Left colon (tissue), 2 donors: Measurements from ENCODE around the gene RTN4RL2. TPM values are rescaled to one million over a fixed set of nuclear protein-coding genes. Genes with fewer than 3 reads are reported as not detected.
A peak's percentile ranks its signal among the peaks of the same experiment; 100 is the strongest.

Experiments used
- ATAC-seq: fragments of 200-7000 bp; cut with Tn5 transposase; one replicate; pipeline ENCODE4 v1.9.1; 2020; ENCODE audit warnings: mild to moderate bottlenecking, moderate library complexity
- DNase-seq, 2 donors: peaks; one replicate each; pipeline ENCODE4 v3.0.0-alpha.2; 2020
- intact Hi-C, 2 donors: fragments of 100-400 bp; cut with DNase I in 1 of 2; cut with micrococcal nuclease in 1 of 2; formaldehyde crosslinking; loops; one replicate each; pipeline versions ENCODE4 v1.11.2 to v1.14.0; 2022; cut with DNase I, micrococcal nuclease
- total RNA-seq, 2 donors: library from RNA; stranded (reverse); fragmentation: NEBNext Ultra II Directional; extraction: Animal tissue kit (Norgen Biotek cat#: 25700); gene quantifications; one replicate each; pipeline ENCODE4 v1.2.1, GENCODE V29; 2021
- donor health status: DM: no; HTN: no; CAD: no.
- donor health status: DM: yes; HTN: yes; CAD: no.

RTN4RL2 gene
- total RNA-seq, 2 donors from 2014 or later, result 0.67 to 0.98 TPM

DNA sequence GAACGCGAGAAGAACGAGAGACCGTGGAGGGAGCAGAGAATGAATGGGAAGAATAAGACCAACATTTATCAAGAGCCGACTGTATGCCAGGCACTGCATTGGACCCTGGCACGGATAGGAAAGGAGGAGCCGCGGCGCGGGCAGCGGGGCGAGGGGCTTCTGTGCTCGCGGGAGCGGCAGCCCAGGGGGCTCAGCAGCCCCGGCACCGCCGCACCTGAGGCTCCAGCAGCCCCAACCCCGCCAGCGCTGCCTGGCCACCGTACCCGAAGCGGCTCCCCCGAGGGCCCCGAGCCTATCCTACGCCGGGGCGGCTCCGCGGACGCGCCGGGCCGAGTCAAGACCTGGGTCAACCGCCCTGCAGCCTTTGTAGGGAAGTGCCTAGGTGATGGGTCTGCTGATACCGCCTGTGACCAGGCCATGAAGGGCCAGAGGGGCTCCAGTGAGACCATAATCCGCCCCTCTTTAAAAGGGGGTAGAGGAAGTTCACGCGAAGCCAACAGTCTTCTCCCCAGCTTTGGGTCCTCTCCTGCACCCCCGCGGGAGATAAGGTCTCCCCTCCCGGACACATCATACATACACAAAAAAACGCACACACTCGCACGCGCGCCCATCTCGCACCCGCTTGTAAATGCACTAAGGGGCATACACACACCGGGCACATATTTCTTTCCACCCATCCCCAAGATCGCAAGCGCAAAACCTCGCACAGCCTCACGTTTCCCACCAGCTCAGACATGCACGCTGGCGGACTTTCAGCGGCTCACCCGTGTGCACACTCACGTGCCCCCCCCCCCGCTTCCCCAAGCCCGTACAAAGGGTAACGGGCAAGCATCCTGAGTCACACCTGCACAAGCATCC is 935 bp upstream of the RTN4RL2 start:
- intact Hi-C loops, result loop anchor here in 1 of 2 donors (5.0 to 10.0 kb wide), 2 partner anchors 68 to 185 kb away; partner anchors contain the start of gene YPEL4
- DNase-seq (no peak), ATAC-seq (peak; percentile 14)

DNA sequence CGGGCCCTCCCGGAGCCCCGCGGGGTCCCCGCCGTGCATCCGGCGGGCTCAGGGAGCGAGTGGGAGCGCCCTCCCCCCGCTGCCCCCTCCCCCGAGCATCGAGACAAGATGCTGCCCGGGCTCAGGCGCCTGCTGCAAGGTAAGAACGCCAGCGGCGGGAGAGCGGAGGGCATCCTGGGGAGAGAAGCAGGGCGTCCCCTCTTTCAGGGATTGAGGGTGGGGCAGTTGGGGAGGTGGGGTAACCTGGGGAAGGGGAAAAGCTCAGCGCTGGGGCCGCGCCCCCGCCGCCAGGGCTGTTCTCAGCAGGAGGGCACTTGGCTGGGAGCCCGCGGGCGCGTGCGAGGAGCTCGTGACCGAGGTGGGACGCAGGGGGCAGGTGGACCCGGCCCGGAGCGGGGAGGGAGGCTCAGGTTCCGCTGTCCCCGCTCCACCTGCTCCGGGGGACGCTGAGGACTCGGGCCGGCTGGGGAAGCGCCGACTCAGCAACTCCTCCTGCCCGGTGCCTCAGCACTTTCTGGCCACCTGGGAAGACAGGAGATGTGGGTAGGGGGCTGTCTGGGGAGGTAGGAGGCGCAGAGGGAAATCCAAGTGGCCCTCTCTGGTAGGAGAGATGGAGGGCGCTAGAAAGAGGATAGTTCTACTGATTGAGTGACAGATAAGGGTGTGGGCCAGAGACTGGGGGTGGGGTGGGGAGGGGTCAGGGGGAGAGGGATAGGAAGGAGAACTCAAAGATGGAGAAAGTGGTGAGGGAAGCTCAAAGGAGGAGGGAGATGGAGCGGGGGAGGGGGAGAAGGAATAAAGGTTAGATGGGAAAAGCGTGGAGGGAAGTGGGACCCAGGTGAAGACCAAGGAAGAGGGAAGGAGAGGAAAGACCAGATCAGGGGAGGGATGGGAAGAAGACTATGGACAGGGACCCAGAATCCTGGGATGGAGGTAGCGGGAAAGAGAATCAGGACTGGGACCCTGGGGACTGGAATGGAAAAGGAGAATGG is 726 bp downstream of the RTN4RL2 start:
- ATAC-seq (no peak), DNase-seq (no peak)
- intact Hi-C loops, result no loop called here

DNA sequence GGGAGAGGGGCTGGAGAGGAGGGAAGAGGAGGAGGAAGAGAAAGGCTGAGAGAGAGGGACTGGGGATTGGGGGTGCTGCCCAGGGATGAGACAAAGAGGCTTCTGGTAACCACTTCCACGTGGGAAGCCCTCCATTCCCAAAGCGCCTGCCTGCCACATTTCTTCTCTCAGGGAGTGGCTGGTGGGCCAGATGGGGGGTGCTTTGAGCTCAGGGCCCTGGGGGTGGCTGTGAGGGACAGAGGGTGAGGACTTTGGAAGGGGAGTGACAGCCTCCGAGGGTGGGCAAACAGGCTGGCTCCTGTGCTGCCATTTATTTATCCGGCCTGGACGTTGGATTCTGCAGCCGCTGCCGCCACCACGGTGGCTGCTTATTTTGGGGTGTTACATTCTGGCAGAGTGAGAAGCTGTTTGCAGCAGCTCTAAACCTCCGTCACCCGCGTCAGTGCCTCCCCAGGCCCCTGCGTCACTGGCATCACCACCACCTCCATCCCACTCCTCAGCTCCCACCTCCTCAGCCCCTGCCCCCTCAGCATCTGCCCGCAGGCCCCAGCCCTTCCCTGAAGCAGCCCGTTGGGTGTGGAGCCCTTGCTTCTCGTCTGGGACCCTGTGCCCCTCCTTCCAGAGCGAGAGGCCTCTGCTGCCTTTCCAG is 1.6 kb downstream of the RTN4RL2 start:
- ATAC-seq (no peak), DNase-seq (no peak)
- intact Hi-C loops, result no loop called here

DNA sequence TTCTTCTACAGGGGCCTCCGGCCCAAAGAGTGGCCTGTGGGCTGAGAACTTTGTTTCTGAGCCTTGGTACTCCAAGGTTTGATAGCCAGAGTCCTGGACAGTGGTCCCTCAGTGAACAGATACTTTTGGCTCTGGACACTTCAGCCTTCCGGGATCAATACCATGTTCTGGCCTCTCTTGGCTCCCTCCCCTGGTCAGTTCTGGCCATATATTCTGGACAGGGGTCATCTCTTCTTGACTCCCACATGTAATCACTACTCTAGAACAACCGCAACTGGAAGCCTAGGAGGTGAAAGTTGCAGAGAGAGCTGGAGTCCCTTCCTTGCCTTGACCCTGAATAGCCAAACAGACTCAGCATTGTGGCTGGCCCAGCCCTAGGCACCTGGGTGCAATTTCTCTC is 2.3 kb downstream of the RTN4RL2 start:
- intact Hi-C loops, result no loop called here
- ATAC-seq, result no peak
- DNase-seq, result no peak

DNA sequence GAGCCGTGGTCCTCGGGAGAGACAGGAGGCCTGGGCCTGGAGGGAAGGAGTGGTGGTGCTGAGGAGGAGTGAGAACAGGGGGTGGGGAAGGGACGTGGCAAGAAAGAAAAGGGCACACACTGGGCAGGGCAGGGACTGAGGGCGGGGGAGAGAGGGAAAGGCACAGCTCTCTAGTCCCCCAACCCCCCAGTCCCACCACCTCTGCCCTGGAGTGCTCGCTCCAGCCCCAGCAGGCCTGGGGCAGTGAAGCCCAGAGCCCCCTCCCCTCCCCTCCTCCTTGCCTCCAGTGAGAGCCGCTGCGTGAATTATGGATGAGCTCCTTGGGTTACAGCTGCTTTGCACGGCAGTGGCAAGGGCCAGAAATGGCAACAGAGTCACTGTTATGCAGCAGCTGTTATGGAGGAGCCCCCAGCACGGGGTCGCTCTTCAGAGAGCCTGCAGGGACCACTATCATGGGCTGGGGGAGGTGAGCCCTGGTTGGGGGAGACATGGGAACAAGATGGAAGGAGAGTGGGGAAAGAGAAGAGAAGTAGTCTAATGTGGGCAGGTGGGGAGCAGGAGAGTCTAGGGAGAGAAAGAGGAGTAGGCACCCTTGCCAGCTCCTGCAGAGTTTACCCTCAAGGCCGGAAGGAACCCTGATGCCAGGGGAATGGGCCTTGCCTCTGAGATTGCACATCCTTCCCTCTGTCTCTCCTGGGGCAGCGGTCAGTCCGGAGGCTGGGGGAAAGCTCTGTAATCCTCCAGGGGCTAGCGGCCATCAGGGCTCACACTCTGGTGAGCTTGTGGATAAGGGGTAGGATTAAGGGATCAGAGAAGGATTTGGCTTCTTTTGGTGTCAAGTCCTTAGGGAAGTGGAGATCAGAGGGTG is 3.6 kb downstream of the RTN4RL2 start:
- ATAC-seq (no peak), DNase-seq (no peak)
- intact Hi-C loops, result no loop called here

DNA sequence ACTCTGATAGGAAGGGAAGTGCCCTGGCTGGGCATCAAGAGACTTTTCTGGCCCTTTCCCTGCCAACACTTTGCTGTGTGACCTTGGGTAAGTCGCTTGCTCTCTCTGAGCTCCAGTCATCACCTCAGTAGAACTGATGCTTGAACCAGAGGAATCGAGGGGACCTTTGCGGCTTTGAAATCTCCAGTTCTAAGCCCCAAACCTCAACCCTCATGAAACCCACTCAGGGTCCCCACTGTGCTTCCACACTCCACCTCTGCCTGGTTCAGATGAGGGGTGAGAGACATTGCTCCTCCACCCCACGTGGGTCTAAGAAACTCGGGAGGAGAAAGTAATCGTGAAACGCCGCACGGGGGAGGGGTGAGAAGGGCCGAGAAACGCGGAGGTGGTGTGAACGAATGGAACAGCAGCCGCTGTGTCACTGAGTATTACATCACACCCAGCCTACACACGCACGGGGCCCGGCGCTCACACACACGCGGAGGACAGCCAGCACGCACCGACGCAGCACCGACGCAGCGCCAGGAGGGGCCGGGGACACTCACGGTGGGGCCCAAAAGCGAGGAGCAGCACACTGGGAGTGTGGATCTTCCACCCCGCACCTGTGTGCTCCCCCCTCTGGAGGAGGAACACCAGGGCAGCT is 4.3 kb downstream of the RTN4RL2 start:
- ATAC-seq (peak; percentile 14), DNase-seq (no peak)
- intact Hi-C loops, result no loop called here

DNA sequence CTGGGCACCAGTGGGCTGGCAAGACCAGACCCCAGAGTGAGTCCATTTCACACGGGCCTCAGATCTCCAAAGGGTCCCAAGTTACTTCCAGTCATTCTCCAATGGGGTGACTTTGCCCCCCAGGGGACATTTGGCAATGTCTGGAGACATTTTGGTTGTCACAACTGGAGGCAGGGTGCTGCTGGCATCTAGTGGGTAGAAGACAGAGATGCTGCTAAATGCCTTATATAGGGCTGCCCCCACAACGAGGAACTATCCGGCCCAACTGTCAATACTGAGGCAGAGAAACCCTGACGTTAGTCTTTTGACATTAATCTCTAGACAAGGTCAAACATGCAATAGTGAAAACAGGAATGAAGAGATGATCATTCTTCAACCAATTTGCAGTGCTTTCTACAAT is 6.4 kb downstream of the RTN4RL2 start:
- DNase-seq, result no peak
- intact Hi-C loops, result no loop called here
- no peak for ATAC-seq

DNA sequence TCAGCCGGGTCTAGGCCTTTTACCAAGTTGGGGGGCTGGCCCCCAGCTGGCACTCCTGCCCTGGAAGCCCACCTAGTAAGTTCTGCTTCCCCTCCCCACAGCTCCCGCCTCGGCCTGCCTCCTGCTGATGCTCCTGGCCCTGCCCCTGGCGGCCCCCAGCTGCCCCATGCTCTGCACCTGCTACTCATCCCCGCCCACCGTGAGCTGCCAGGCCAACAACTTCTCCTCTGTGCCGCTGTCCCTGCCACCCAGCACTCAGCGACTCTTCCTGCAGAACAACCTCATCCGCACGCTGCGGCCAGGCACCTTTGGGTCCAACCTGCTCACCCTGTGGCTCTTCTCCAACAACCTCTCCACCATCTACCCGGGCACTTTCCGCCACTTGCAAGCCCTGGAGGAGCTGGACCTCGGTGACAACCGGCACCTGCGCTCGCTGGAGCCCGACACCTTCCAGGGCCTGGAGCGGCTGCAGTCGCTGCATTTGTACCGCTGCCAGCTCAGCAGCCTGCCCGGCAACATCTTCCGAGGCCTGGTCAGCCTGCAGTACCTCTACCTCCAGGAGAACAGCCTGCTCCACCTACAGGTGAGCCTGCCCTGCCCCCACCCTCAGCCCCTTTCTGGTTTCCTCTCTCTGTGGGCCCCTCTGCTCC is 7.3 kb downstream of the RTN4RL2 start:
- DNase-seq (no peak), ATAC-seq (no peak)
- intact Hi-C loops, result no loop called here

DNA sequence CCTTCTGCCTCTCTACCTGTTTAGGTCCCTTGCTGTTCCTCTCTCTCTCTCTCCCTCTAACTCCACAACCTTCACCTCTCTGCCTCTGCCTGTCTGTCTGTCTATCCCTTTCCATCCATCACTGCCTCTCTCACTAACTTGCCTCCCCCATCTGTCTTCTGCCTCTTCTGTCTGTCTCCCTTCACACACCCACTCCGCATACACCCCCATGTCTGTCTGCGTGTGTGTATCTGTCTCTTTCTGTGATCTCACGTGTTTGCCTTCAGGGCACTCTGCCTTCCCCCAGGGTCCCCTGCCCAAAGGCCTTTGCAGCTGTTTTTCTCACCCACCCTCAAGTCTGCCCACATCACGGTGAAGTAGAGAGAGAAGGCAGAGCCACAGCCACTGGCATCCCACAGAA is 7.9 kb downstream of the RTN4RL2 start:
- intact Hi-C loops, result no loop called here
- DNase-seq (no peak), ATAC-seq (no peak)

DNA sequence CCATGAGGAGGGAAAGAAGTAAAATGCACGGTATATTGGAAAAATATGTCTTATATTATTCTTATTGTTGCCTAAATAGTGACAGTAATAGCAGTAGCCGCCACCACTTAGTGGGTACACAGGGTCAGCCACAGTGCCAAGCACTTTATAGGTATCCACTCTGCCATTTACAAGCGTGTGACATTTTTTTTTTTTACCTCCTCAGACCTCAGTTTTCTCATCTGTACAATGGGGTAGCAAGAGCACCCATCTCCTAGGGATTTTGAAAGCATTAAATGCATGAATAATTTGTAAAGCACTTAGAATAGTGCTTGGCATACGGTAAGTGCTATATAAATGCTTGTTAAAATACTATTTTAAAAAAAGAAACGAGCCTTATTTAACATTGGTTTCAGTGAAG is 8.9 kb downstream of the RTN4RL2 start:
- ATAC-seq, result no peak
- no peak for DNase-seq
- intact Hi-C loops, result no loop called here

DNA sequence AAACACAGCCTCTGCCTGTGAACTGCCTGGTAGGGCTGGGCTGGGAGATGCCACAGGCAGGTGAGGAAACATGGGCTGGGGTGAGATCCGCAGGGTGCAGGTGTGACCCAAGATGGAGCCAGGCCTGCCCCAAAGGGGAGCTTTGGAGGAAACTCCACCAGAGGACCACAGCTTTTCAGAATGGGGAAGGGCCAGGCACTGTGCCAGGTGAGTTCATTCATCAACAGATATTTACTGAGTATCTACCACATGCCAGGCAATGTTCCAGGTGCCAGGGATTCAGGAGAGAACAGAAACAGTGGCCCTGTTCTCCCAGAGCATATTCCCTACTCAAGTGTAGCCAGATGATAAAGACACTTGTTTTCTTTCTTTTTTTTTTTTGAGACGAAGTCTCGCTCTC is 11.2 kb downstream of the RTN4RL2 start:
- intact Hi-C loops, result no loop called here
- ATAC-seq (no peak), DNase-seq (no peak)

DNA sequence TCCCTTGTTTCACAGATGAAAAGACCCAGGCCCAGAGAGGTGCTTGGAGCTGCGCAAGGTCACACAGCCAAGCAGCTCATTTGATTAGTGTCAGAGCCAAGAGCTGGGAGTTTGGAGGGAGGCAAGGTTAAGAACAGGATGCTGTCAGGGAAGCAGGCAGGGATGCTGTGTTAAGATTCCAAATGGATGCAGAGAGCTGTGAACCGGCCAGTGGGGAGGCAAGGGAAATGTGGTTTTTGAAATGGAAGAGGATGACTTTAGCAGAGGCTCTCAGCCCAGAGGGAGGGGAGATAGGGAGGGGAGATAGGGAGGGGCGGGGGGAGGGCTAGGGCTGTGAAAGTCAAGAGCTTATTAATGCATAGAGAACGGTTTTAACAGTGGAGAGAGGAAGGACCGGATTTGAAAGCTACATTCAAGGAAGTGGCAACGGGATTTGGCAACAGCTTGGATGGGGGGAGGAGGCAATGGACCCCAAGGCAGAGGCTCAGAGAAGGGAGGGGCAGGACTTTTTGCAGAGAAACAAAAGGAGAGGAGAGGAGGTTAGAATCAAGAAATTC is 13.0 kb downstream of the RTN4RL2 start:
- ATAC-seq (no peak), DNase-seq (no peak)
- intact Hi-C loops, result no loop called here

DNA sequence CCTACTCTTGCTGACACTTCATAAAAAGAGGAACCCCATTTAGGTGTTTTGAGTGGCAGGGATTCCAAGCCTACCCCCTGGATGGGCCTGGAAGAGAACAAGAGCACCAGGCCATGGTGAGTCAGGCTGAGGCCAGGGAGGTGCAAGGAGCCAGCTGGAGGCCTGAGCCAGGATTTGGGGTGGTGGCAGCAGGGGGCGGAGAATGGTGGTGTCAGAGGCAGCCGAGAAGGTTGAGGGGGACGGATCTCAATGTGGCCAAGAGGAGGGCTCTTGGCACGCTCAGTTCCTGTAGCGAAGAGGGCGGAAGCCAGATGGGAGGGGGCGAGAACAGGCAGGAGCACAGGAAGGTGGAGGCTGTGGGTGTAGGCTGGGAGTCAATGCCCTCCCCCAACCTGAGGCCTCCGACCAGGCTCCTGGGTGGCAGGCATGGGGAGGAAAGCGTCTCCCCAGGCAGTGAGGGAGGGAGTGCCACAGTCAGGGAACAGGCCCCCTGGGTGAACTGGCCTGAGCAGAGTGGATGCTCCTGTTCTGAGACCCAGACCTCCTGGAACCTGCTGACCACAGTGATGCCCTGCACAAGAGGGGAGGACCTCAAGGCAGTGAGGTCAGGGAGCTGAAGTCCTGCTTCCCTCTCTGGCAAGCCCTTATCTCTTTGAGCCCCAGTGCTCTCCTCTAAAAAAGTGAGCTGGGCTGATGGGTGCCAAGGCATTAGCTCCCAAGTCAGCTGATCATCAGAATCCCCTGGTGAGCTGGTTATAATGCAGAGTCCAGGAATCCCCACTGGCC is 13.9 kb downstream of the RTN4RL2 start:
- DNase-seq, result no peak
- intact Hi-C loops, result no loop called here
- no peak for ATAC-seq

DNA sequence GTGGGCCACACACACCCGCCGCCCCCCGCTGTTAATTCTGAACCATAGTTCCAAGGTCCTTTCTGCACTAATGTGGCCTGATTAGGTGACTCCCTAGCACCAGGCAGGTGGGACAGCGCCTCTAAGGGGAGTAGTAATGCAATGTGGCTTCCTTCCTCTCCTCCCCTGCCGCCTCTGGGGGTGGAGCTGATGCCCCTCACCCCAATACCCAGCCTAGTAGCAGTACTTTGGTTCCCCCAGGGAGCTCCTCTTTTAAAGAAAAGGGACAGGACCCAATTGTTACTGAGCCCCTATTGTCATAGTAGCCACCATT is 14.4 kb downstream of the RTN4RL2 start:
- intact Hi-C loops, result no loop called here
- ATAC-seq (no peak), DNase-seq (no peak)

DNA sequence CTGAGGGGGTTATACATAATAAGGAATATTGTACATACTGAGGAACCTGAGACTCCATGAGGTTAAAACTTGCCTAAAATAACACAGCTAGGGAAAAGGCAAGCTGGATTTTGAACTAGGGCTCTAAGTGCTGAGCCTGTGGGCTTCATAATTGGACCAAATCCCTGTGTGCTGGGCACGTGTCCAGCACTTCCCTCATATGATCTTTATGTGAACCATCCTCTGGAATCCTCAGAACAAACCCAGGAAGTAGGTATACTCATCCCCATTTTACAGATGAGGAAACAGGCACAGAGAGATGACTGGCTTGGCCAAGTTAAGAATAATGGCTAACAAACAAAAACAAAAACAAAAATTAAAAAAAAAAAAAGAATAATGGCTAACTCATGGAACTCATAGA is 14.9 kb downstream of the RTN4RL2 start:
- ATAC-seq, result no peak
- intact Hi-C loops, result no loop called here
- no peak for DNase-seq

DNA sequence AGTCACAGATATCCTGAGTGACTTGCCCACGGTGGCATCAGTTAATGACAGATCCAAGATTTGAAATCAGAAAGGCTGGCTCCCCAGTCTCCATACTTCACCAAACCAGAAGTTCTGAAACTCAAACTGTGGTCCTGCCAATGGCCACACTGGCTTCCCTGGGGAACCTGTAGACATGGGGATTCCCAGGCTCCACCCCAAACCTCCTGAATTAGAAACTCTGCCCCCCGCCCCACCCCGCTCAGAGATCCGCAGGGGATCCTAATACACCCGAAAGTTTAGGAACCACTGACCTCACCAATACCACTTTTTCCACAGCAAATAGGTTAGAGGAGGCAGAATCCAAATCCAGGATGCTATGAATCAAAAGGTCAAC is 15.3 kb downstream of the RTN4RL2 start:
- DNase-seq (no peak), ATAC-seq (no peak)
- intact Hi-C loops, result no loop called here
